ENCODE data around the gene TBX20.
"Not testable (repeated sequence)": the region's sequence is repeated elsewhere in the genome, so short reads cannot be mapped to it uniquely, and the experiment has no call there.

Gene TBX20

GRCh38 chr7:35255443-35256255, 1.7 kb upstream of the TBX20 start:
- no peak for DNase-seq (ENCODE audit: low spot score)

- DNase-seq (ENCODE audit: low spot score) = no peak
These were observed 869 bp upstream of the TBX20 start for GRCh38 chr7:35254496-35255442.

- no peak for DNase-seq (ENCODE audit: low spot score)
These were observed 515 bp downstream of the TBX20 start for GRCh38 chr7:35253460-35253709.

- DNase-seq (ENCODE audit: low spot score) = no peak
These were observed 1.1 kb downstream of the TBX20 start for GRCh38 chr7:35252612-35253459.

- no peak for DNase-seq (ENCODE audit: low spot score)
These were observed 2.1 kb downstream of the TBX20 start for GRCh38 chr7:35251606-35252310.

GRCh38 chr7:35250941-35251340, 3.0 kb downstream of the TBX20 start:
- no peak for DNase-seq (ENCODE audit: low spot score)

- DNase-seq (ENCODE audit: low spot score) = no peak
These were observed 3.4 kb downstream of the TBX20 start for GRCh38 chr7:35250452-35250851.

- DNase-seq (ENCODE audit: low spot score) = no peak
These were observed 4.4 kb downstream of the TBX20 start for GRCh38 chr7:35249537-35249907.

GRCh38 chr7:35248576-35249536, 5.0 kb downstream of the TBX20 start:
- DNase-seq (ENCODE audit: low spot score) = no peak

- DNase-seq (ENCODE audit: low spot score) = no peak
These were observed 7.1 kb downstream of the TBX20 start for GRCh38 chr7:35246819-35247218.

GRCh38 chr7:35241884-35242283, 12.0 kb downstream of the TBX20 start:
- peak; percentile 13 for DNase-seq (ENCODE audit: low spot score)

- no peak for DNase-seq (ENCODE audit: low spot score)
These were observed 12.5 kb downstream of the TBX20 start for GRCh38 chr7:35241436-35241835.

GRCh38 chr7:35241008-35241407, 12.9 kb downstream of the TBX20 start:
- not testable (repeated sequence) for DNase-seq (ENCODE audit: low spot score)

GRCh38 chr7:35238456-35238855, 15.4 kb downstream of the TBX20 start:
- not testable (repeated sequence) for DNase-seq (ENCODE audit: low spot score)

- no peak for DNase-seq (ENCODE audit: low spot score)
These were observed 20.9 kb downstream of the TBX20 start for GRCh38 chr7:35232994-35233393.

- DNase-seq (ENCODE audit: low spot score) = not testable (repeated sequence)
These were observed 22.7 kb downstream of the TBX20 start for GRCh38 chr7:35231221-35231620.

GRCh38 chr7:35229116-35229780, 24.7 kb downstream of the TBX20 start:
- not testable (repeated sequence) for DNase-seq (ENCODE audit: low spot score)

- DNase-seq (ENCODE audit: low spot score) = not testable (repeated sequence)
These were observed 25.3 kb downstream of the TBX20 start for GRCh38 chr7:35228496-35229051.

- not testable (repeated sequence) for DNase-seq (ENCODE audit: low spot score)
These were observed 26.5 kb downstream of the TBX20 start for GRCh38 chr7:35227438-35227837.

- DNase-seq (ENCODE audit: low spot score) = not testable (repeated sequence)
These were observed 31.5 kb downstream of the TBX20 start for GRCh38 chr7:35222445-35222844.

All from cerebellar cortex (tissue), 1 donor.